GM19468 (cell line): ENCODE data around the gene PRKCA.

ENCODE experiments used
- ATAC-seq: cut with Tn5 transposase; IDR thresholded peaks from one replicate; pipeline ENCODE4 v1.9.1; 2021; ENCODE audit warnings: mild to moderate bottlenecking, moderate library complexity, moderate number of reproducible peaks; ENCODE audit not compliant: unreplicated experiment; ENCODE audit errors: extremely low read depth

The PRKCA gene

GRCh38 chr17:66496306-66496705 lies 193.9 kb downstream of the PRKCA start:
- no peak for ATAC-seq

GRCh38 chr17:66498580-66498979 lies 196.2 kb downstream of the PRKCA start:
- no peak for ATAC-seq

DNA sequence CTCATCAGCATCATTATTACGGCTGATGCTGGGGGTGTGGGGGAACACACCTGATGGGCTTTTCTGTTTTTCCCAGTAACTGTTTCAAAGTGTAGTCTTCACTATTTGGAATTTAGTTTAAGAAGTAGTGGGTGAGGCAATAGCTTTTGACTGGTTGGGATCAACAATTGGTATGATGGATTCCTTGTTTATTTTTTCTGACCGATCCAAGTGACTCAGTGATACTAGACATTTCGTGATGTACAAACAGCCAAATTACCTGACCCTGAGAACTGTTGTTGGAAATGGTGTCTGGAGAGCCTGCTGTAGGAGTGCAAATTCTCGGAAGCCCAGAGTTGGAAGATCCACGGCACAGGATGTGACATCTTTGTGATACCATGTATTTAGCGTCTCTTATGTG lies 204.2 kb downstream of the PRKCA start:
- ATAC-seq = no peak

DNA sequence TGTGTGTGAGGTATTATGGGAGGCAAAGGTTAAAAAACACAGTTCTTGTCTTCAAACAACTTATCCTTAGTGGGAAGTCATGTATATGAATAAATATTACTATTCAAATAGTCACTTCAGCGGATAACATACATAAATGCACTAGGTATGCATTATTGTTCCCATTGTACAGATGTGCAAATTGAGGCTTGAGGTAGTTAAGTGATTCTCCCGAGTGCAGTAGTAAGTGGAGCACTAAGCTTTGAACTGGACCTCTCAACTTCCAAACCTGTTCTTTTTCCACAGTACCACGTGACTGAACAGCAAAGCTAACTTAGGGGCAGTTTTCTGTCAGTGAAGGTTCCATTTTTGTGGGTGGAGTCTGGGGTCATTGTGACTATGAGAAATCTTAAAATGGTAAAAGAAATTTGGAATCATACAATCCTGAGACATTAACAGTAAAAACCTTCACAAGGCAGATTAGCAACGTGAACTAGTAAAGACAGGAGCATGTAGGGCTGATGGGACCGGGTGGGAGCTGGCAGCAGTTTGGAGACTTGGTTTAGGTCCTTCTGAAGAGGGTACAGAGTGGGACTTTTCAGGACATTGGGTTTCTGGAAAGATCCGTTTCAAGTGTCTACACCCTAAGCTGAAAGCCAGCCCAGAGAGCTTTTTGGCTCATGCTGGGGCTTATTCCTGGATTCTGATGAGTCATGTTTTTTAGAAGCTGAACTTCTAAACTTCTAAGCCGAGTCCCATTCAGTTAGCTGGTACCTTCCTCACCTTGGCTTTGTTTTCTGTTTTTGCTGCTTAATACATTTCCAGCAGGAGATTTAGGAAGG lies 204.9 kb downstream of the PRKCA start:
- ATAC-seq = no peak

DNA sequence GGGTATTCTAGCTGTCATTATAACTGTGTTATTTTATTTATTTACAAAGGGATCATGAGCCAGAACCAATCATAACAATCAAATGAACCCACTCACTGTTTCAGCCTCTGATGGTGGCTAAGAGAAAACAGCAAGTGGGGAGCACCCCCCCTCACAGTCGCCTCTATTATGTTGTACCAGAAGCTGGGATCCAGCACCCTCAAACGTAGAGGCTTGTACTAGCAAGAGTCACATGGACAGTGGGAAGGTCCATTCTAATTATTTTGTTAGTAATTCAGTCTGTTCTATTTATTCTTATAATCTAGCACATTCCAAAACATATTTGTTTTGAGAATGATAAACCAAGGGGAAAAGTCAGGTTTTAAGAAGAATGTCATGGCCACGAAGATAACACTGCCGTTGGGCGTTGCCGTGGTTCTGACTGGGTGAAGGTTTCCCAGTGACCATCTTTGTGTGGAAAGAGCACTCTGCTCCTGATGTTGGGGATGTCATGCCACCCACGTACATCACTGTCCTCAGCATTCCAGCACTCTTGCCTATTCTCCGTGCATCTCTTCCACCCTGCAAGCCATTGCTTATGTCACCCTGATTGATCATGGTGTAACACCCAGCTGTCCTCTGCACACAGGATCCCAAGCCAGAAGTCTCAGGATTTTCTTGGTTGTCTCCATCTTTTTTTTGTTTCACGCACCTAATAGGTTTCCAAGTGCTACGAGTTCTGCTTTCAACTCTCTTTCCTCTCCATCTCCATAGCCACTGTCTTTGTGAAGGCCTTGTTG lies 205.8 kb downstream of the PRKCA start:
- ATAC-seq = no peak

GRCh38 chr17:66508896-66509844 lies 206.8 kb downstream of the PRKCA start:
- no peak for ATAC-seq

GRCh38 chr17:66509926-66510325 lies 207.5 kb downstream of the PRKCA start:
- no peak for ATAC-seq

DNA sequence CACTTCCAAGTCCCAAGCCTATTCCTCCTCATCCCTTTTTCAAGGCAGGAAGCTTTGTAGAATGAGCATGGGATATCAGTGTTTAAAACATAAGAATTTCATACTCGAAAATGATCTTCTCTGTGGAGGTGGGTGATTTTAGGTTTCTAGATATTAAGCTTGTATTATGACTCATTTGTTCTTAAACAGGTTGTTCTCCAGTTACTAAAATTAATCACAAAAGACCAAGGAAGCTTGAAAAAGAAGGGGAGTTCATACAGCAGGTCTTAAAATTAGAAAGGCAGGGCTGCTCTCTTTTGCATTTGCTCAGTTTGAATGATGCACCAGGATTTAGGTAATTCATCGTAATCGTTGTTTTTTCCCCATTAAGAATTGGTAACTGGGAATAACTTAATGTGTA lies 208.7 kb downstream of the PRKCA start:
- ATAC-seq = no peak

DNA sequence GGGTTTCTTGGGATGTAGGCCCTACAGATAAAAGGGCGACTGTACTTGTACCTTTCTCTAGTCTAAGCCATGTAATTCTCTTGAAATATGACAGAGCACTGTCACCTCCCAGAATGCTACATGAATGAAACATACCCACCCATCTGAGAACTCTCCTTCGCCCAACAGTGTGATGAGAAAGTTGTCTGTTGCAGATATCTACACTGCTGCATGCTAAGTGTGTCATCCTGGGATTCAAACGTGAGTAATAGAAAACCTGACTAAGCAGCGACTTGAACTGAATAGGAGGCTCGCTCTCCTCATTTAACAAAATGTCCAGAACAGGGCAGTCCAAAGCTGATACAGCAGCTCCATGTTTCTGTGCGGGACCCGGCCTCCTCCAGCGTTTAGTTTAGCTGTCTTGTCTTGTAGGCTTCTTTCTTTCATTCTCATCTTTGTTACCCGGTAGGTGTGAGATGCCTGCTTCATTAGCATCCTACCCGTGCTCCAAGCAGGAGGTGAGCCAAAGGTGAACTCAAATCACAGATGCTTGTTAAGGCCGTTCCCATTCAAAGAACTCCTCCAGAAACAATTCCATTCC lies 211.9 kb downstream of the PRKCA start:
- ATAC-seq = no peak

GRCh38 chr17:66515974-66516373 lies 213.6 kb downstream of the PRKCA start:
- ATAC-seq = no peak

DNA sequence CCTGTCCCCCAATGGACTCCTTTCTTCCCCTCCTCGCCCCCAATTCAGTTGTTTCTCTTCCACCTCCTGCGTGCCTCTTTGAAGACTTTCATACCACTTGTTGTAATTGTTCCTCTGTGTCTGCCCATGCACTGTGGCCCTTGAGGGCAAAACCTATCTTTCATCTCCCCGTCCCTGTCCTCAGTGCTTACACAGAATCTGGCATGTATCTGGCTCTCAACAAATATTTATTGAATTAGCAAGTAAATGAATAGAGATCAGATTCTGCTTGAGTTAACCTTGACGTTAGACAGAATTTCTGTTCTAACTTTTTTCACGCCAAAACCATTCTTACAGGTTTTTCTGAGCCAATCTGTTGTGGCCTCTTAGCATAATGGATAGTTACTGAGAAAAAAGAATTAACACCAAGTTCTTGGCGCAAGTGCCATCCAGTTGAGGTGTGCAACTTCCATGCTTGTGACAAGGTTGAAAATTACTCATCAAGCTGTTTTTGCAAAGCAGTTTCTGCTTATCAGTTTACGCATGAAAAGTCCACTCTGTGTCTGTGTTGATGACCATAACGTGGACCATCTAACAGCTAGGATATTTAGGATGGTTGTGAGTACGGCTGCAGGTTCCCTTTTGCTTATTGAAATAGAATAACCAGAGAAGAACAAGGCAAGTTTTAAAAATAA lies 215.1 kb downstream of the PRKCA start:
- no peak for ATAC-seq

DNA sequence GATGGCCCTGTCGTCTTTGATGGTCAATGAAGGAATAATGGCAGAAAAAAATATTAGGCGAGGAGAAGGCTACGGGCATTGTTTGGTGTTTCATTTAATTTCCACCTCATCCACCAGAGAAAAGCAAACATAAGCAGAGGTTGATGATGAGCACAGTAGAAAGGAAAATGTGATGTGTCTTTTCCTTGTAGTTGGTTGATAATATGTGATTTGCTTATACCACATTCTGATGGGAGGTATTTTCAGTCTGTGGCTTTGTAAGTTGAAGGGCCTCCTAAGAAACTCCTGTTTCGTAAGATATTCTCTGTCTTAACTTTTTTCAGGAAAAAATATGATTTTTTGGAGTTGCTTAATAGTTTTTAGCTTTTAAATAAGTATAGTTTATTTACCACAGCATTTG lies 215.7 kb downstream of the PRKCA start:
- no peak for ATAC-seq

GRCh38 chr17:66518677-66519076 lies 216.3 kb downstream of the PRKCA start:
- ATAC-seq = no peak

DNA sequence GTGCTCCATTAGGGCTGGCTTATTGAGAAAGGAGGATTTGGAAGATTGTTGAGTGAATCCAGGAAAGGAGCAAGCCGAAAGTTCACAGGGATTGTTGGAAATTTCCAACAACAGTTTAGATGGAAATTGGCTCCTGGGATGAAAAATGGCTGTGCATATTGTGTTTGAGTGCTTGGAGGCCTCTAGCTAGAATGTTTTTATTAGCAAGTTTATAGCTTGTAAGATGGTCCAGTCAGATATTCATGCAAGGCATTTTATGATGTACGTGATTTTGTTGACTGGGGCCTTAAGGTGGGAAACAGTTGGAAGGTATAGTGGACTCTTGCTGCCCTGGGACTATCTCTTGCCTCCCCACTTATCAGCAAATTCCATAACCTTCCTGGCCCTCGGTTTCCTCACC lies 216.7 kb downstream of the PRKCA start:
- ATAC-seq = no peak

DNA sequence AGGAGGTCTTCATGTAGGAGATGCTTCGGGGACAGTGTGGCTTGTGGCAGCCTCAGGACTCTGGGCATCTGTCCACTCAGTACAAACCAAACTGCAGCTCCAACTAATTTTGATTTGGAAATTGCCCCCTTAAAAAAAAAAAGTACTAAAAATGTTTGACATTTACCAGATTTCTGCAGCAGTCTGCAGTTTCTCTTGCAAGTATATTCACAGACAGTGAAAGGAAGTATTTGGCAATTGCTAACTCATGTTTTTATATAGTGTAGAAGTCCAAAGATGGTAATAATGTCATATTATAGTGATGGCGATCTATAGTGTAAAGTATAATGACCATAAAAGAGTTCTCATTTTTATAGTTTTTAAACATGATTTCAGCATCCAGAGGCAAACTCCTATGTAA lies 218.6 kb downstream of the PRKCA start:
- no peak for ATAC-seq

GRCh38 chr17:66522591-66523272 lies 220.3 kb downstream of the PRKCA start:
- ATAC-seq = no peak

- ATAC-seq = no peak
Measured at GRCh38 chr17:66523378-66524200, 221.2 kb downstream of the PRKCA start.

DNA sequence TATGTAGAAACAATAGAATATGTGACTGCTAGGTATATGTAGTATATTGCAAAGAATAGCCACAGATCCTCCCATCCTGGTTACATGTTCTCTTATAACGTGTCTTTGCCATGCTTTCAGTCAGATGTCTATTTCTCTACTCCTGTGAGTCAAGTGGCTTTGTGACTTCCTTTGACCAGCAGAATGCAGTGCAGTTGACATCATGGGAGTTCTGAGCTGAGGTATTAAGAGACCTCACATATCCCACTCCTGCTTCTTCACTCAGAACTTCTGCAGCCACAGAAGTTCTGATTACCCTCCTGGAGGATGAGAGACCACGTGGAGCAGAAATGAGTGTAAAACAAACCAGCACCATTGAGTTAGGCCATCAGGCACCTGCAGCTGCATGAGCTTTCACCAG lies 222.5 kb downstream of the PRKCA start:
- no peak for ATAC-seq
